Ureter (tissue), 1 donor: Measurements from ENCODE around the gene ZER1. TPM values are rescaled to one million over a fixed set of nuclear protein-coding genes. Genes with fewer than 3 reads are reported as not detected.
A peak's percentile ranks its signal among the peaks of the same experiment; 100 is the strongest.
"Not testable (repeated sequence)": the region's sequence is repeated elsewhere in the genome, so short reads cannot be mapped to it uniquely, and the experiment has no call there.

Source experiments
- DNase-seq: peaks from one replicate; pipeline ENCODE4 v3.0.0-alpha.2; 2020; ENCODE audit warnings: low spot score
- total RNA-seq: library from RNA; stranded (reverse); gene quantifications from one replicate; pipeline ENCODE4 v1.2.4, GENCODE V29; 2023
- donor health status: DM: yes; HTN: yes; CAD: no.

Gene ZER1
- total RNA-seq, 1 donor from 2014 or later: 46.6 TPM

GRCh38 chr9:128787659-128788058, 15.9 kb upstream of the ZER1 start:
- no peak for DNase-seq

GRCh38 chr9:128786681-128787601, 15.2 kb upstream of the ZER1 start, which contains the start of gene TBC1D13:
Gene TBC1D13 (plus strand): TSS chr9:128787253. CDS start chr9:128787354, 101 bp downstream.
- DNase-seq: peak; percentile 93

- DNase-seq: no peak
Measured at GRCh38 chr9:128785427-128785826, 13.7 kb upstream of the ZER1 start.

GRCh38 chr9:128782669-128783068, 10.9 kb upstream of the ZER1 start:
- DNase-seq: no peak

GRCh38 chr9:128781187-128782070, 9.7 kb upstream of the ZER1 start:
- DNase-seq: no peak

- not testable (repeated sequence) for DNase-seq
Measured at GRCh38 chr9:128780093-128780492, 8.4 kb upstream of the ZER1 start.

GRCh38 chr9:128774804-128775203, 3.1 kb upstream of the ZER1 start:
- no peak for DNase-seq

GRCh38 chr9:128773049-128773448, 1.3 kb upstream of the ZER1 start:
- DNase-seq: no peak

- DNase-seq: no peak
Measured at GRCh38 chr9:128771094-128771721, 519 bp downstream of the ZER1 start.

GRCh38 chr9:128770286-128771030, 1.3 kb downstream of the ZER1 start:
- no peak for DNase-seq

- DNase-seq: no peak
Measured at GRCh38 chr9:128768606-128769005, 3.1 kb downstream of the ZER1 start.

GRCh38 chr9:128765499-128765898, 6.2 kb downstream of the ZER1 start:
- DNase-seq: no peak

- DNase-seq: no peak
Measured at GRCh38 chr9:128764361-128764760, 7.4 kb downstream of the ZER1 start.

- no peak for DNase-seq
Measured at GRCh38 chr9:128762671-128763449, 8.9 kb downstream of the ZER1 start.

- DNase-seq: no peak
Measured at GRCh38 chr9:128757602-128758001, 14.1 kb downstream of the ZER1 start.

- DNase-seq: no peak
Measured at GRCh38 chr9:128753627-128754026, 18.1 kb downstream of the ZER1 start.

- no peak for DNase-seq
Measured at GRCh38 chr9:128750926-128751595, 20.7 kb downstream of the ZER1 start.

GRCh38 chr9:128747241-128747640, 24.5 kb downstream of the ZER1 start:
- DNase-seq: no peak

GRCh38 chr9:128743421-128743820, 28.3 kb downstream of the ZER1 start:
- no peak for DNase-seq

GRCh38 chr9:128742401-128742800, 29.3 kb downstream of the ZER1 start:
- no peak for DNase-seq
